WI38 (cell line): ENCODE results near the gene NOS1.

Experiments
- H3K4me3 ChIP-seq: 2 replicates; pipeline ENCODE4 v1.5.1; 2011; ENCODE audit warnings: low read depth, mild to moderate bottlenecking, control low read depth, low read length
- CTCF ChIP-seq: IDR thresholded peaks from 2 replicates; pipeline ENCODE4 v1.5.1; 2012; ENCODE audit warnings: low read depth, mild to moderate bottlenecking, control low read depth, low read length

The NOS1 gene

GRCh38 chr12:117213295-117213808 lies 148.1 kb downstream of the NOS1 start:
- no peak overlapping the region for H3K4me3 ChIP-seq
- TF ChIP-seq CTCF = no peak

GRCh38 chr12:117212563-117213190 lies 148.7 kb downstream of the NOS1 start:
- TF ChIP-seq CTCF = peak; percentile 93
- H3K4me3 ChIP-seq = no peak overlapping the region

- TF ChIP-seq CTCF = no peak
- no peak overlapping the region for H3K4me3 ChIP-seq
Observed at GRCh38 chr12:117210266-117210918, 151.0 kb downstream of the NOS1 start.

GRCh38 chr12:117209626-117210025 lies 151.8 kb downstream of the NOS1 start:
- H3K4me3 ChIP-seq = no peak overlapping the region
- TF ChIP-seq CTCF = no peak

- TF ChIP-seq CTCF = no peak
- no peak overlapping the region for H3K4me3 ChIP-seq
Observed at GRCh38 chr12:117208811-117209455, 152.5 kb downstream of the NOS1 start.

GRCh38 chr12:117208206-117208605 lies 153.2 kb downstream of the NOS1 start:
- TF ChIP-seq CTCF = no peak
- H3K4me3 ChIP-seq = no peak overlapping the region

- TF ChIP-seq CTCF = no peak
Observed at GRCh38 chr12:117207675-117208074, 153.8 kb downstream of the NOS1 start.

More at GRCh38 chr12:117207675-117208074, 153.8 kb downstream of the NOS1 start:
- no peak overlapping the region for H3K4me3 ChIP-seq
